HepG2 (cell line): Measurements from ENCODE around the gene DNAJC30. TPM values are rescaled to one million over a fixed set of nuclear protein-coding genes. Genes with fewer than 3 reads are reported as not detected.

ENCODE experiments used
- ARNT2 ChIP-seq: sonication (generic); formaldehyde crosslinking; IDR thresholded peaks from 2 replicates; pipeline ENCODE4 v1.8.0; 2022; ENCODE audit warnings: mild to moderate bottlenecking, low read depth, missing genetic modification reagents, moderate library complexity
- ELF1 ChIP-seq: sonication (generic); formaldehyde crosslinking; IDR thresholded peaks from 2 replicates; pipeline ENCODE4 v1.4.0; 2020; ENCODE audit warnings: missing genetic modification reagents
- HOXD1 ChIP-seq: sonication (generic); formaldehyde crosslinking; IDR thresholded peaks from 2 replicates; pipeline ENCODE4 v1.5.0; 2020; ENCODE audit warnings: missing genetic modification reagents
- IKZF4 ChIP-seq: sonication (generic); formaldehyde crosslinking; IDR thresholded peaks from 2 replicates; pipeline ENCODE4 v1.5.1; 2020; ENCODE audit warnings: borderline replicate concordance, mild to moderate bottlenecking, low read depth, missing genetic modification reagents; ENCODE audit errors: not compliant biosample characterization
- KLF6 ChIP-seq: IDR thresholded peaks from 2 replicates; pipeline ENCODE4 v1.8.0; 2016; ENCODE audit warnings: missing biosample characterization, missing genetic modification reagents
- KMT2A ChIP-seq: sonication (generic); formaldehyde crosslinking; IDR thresholded peaks from 2 replicates; pipeline ENCODE4 v1.4.0; 2020; ENCODE audit warnings: missing genetic modification reagents
- MATR3 ChIP-seq: sonication (generic); formaldehyde crosslinking; IDR thresholded peaks from 2 replicates; pipeline ENCODE4 v1.4.0; 2020; ENCODE audit warnings: missing genetic modification reagents
- MYNN ChIP-seq: sonication (generic); formaldehyde crosslinking; IDR thresholded peaks from 2 replicates; pipeline ENCODE4 v1.4.0; 2020; ENCODE audit warnings: mild to moderate bottlenecking, low read depth, missing genetic modification reagents
- SIX1 ChIP-seq: sonication (generic); formaldehyde crosslinking; IDR thresholded peaks from 2 replicates; pipeline ENCODE4 v1.4.0; 2020; ENCODE audit warnings: missing genetic modification reagents, borderline replicate concordance
- TFE3 ChIP-seq: IDR thresholded peaks from 2 replicates; pipeline ENCODE4 v1.6.1; 2016
- ZFY ChIP-seq: sonication (generic); formaldehyde crosslinking; IDR thresholded peaks from 2 replicates; pipeline ENCODE4 v1.4.0; 2020; ENCODE audit warnings: missing genetic modification reagents
- ZFYVE20 ChIP-seq: sonication (generic); formaldehyde crosslinking; IDR thresholded peaks from 2 replicates; pipeline ENCODE4 v1.8.0; 2023; ENCODE audit warnings: low read depth, mild to moderate bottlenecking, moderate library complexity, missing genetic modification reagents, borderline replicate concordance
- ZNF251 ChIP-seq: sonication (generic); formaldehyde crosslinking; IDR thresholded peaks from 2 replicates; pipeline ENCODE4 v1.9.0; 2021; ENCODE audit warnings: mild to moderate bottlenecking, missing genetic modification reagents
- ZNF276 ChIP-seq: sonication (generic); formaldehyde crosslinking; IDR thresholded peaks from 2 replicates; pipeline ENCODE4 v1.4.0; 2020; ENCODE audit warnings: mild to moderate bottlenecking, low read depth, missing genetic modification reagents
- ZNF605 ChIP-seq: sonication (generic); formaldehyde crosslinking; IDR thresholded peaks from 2 replicates; pipeline ENCODE4 v1.8.0; 2022; ENCODE audit warnings: mild to moderate bottlenecking, missing genetic modification reagents
- ZNF614 ChIP-seq: IDR thresholded peaks from 2 replicates; pipeline ENCODE4 v1.6.1; 2018; ENCODE audit warnings: missing biosample characterization, missing genetic modification reagents, inconsistent platforms, borderline replicate concordance
- ZNF687 ChIP-seq: sonication (generic); formaldehyde crosslinking; IDR thresholded peaks from 2 replicates; pipeline ENCODE4 v1.5.1; 2020; ENCODE audit warnings: mild to moderate bottlenecking, missing genetic modification reagents, moderate library complexity
- ZNF782 ChIP-seq: sonication (generic); formaldehyde crosslinking; IDR thresholded peaks from 2 replicates; pipeline ENCODE4 v1.4.0; 2020; ENCODE audit warnings: missing genetic modification reagents, mild to moderate bottlenecking, borderline replicate concordance
- ZUFSP ChIP-seq: sonication (generic); formaldehyde crosslinking; IDR thresholded peaks from 2 replicates; pipeline ENCODE4 v1.9.0; 2021; ENCODE audit warnings: missing genetic modification reagents, mild to moderate bottlenecking, borderline replicate concordance
- polyA plus RNA-seq, 8 experiments: library from polyadenylated mRNA; depleted of rRNA in 3 of 8; stranded (reverse) in 7 of 8; unstranded in 1 of 8; fragments of >200 nt; fragmentation: Illumina TruSeq in 4 of 8; extraction: Trizol in 4 of 8; gene quantifications; 2 replicates each; pipeline versions ENCODE4 v1.2.1 to v1.2.3, GENCODE V29; 2011 to 2016; ENCODE audit warnings: low read depth in 4 of 8, missing spikeins in 1 of 8, mixed read lengths in 1 of 8; ENCODE audit not compliant: insufficient read depth in 1 of 8
- total RNA-seq, 5 experiments: library from RNA; depleted of rRNA; stranded (reverse); fragments of >200 nt; fragmentation: Illumina TruSeq; extraction: Trizol; gene quantifications; 2 replicates each; pipeline ENCODE4 v1.2.3, GENCODE V29; 2016; ENCODE audit warnings: low read depth in 1 of 5

Gene DNAJC30
- total and polyA plus RNA-seq, 2 of the 13 experiments (the other 11 are each of a cell fraction or from before 2014, with no cell fraction given) = 3.3 to 3.8 TPM

GRCh38 chr7:73647725-73648592 is 35.3 kb downstream of the DNAJC30 start (continued):
- peak; percentile 50; the same call in 1 of the 2 replicates for TF ChIP-seq ARNT2 (CRISPR knock-in tag)
- no peak for TF ChIP-seq ZFYVE20 (CRISPR knock-in tag)
- no peak for TF ChIP-seq ZUFSP (CRISPR knock-in tag)
- TF ChIP-seq ZNF251 (CRISPR knock-in tag) = no peak
- no peak for TF ChIP-seq MATR3 (CRISPR knock-in tag)
- TF ChIP-seq ZNF782 (CRISPR knock-in tag) = no peak
- TF ChIP-seq ZNF276 = 0 out of 2 replicates have a peak, but pooled peaks have one; percentile 39
- peak; percentile 73; the same call in 1 of the 2 replicates for TF ChIP-seq KLF6 (CRISPR knock-in tag)
- TF ChIP-seq ZNF687 (CRISPR knock-in tag) = peak; percentile 93
- TF ChIP-seq ZNF614 (CRISPR knock-in tag) = no peak
- TF ChIP-seq HOXD1 (CRISPR knock-in tag) = no peak
- 0 out of 2 replicates have a peak, but pooled peaks have one; percentile 31 for TF ChIP-seq ZNF605 (CRISPR knock-in tag)
- TF ChIP-seq IKZF4 = no peak
- 0 out of 2 replicates have a peak, but pooled peaks have one; percentile 37 for TF ChIP-seq MYNN (CRISPR knock-in tag)
- peak; percentile 32; the same call in 1 of the 2 replicates for TF ChIP-seq TFE3
- TF ChIP-seq ZFY = peak; percentile 78
- no peak for TF ChIP-seq SIX1 (CRISPR knock-in tag)
- no peak for TF ChIP-seq ELF1 (CRISPR knock-in tag)
- TF ChIP-seq KMT2A = no peak
